Epithelial cell of prostate (primary cell): ENCODE measurements around the gene SUPT6H.

Experiments used
- DNase-seq: peaks from one replicate; pipeline ENCODE4 v3.0.0-alpha.2; 2011; ENCODE audit warnings: low read depth, low spot score
- H3K27ac ChIP-seq: fragments of 450-650 bp; 2 replicates; pipeline ENCODE4 v1.5.1; 2017; ENCODE audit warnings: mild to moderate bottlenecking

Gene SUPT6H

DNA sequence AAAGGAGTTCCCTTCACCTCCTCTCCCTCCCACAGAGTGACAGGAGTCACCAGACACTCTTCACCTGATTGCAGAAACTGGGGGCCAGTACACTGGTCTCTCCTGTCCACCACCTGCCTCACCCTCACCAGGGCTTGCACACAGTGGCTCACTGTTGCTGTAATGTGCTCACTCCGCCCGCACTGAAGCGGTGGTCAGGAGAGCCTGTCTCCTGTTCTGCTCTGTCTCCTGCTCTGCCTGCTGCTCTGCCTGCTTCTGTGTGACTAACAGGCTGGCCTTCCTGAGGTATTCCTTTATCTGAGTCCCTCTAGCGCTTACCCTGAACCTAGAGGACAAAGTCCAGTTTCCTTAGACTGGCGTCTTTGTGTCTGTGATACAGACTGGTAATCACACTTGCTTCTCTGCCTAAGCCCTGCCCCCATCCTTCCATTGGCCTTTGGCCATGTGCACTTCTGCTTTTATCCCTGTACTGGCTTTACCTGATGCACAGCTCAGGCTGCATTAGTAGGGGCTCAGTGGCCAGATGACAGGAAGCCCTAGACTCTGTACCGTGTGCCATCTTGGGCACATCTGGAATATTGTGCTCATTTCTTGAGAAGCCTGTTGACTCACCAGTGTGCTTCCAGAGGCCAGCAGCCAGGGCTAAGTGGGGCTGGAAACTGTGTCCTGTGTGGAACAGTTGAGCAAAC, 36.4 kb downstream of the SUPT6H start:
- DNase-seq = no peak
- H3K27ac ChIP-seq = no peak overlapping the region

DNA sequence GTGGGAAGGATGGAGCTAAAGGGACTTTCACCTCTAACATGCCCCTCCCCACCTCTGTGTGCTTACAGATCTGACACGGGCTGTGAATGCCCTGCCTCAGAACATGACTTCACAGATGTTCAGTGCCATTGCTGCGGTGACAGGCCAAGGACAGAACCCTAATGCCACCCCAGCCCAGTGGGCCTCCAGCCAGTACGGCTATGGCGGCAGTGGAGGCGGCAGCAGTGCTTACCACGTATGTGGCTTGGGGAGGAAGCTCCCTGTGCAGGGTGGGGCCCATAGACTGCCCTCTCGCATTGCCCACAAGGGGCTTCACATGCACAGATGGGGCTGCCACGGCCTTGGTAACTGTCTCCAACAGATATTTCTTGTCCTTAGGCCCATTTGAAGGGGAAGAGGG, 38.3 kb downstream of the SUPT6H start:
- no peak for DNase-seq
- no peak overlapping the region for H3K27ac ChIP-seq

DNA sequence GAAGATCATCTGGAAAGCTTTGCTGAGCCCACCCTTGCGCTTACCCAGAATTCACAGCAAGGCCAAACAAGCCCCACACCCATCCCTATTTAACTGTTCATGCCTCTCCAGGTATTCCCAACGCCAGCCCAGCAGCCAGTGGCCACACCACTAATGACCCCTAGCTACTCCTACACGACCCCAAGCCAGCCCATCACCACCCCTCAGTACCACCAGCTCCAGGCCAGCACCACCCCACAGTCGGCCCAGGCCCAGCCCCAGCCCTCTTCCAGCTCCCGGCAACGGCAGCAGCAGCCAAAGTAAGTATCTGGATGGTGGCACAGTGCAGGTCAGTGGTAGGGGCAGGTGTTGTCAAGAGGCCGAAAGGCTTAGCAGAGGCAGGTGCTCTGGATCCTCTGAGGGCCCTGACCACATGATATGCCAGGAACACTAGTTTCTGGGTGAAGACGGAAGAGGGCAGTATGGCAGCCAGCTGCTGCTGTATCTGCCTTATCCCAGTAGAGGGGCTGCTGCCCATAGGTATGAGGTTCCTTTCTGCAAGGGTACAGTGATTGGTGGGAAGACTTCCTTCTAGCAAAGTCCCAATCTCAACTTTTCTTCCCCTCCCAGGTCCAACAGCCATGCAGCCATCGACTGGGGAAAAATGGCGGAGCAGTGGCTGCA, 39.0 kb downstream of the SUPT6H start:
- no peak for DNase-seq
- no peak overlapping the region for H3K27ac ChIP-seq

GRCh38 chr17:28702026-28702751, 40.2 kb downstream of the SUPT6H start:
- no peak overlapping the region for H3K27ac ChIP-seq
- no peak for DNase-seq

- DNase-seq = no peak
- H3K27ac ChIP-seq = no peak overlapping the region
Observed at GRCh38 chr17:28702752-28703150, 40.7 kb downstream of the SUPT6H start.

DNA sequence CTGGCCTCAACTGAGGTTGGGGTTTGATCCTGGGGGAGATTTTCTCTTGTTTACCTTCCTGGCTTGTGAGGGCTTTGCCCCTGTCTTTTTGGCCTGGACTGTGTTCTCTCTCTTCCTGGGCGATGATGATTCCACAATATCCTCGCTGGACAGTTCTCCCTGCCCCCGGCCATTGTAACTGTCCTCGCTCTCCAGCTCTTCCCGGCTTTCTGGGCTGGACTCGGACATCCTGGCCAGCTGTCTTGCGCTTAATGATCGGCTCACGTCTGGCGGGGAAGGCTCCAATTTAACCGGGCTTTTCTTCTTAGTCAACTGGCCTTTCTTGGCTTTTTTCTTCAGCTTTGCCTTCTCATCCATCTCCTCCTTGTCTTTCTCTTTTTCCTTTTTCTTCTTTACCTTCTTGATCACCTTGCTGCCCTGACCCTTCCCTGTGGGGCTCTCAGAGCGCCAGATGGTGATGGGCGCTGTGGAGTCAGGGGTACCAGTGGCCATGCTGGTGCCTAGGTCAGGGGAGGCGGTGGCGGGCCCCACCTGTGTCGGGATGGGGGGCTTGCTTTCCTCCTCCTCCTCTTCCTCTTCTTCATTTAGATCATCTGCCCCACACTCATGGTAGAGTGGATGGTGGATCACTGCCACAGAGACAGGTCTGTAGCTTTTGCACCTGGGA, 41.7 kb downstream of the SUPT6H start:
- no peak overlapping the region for H3K27ac ChIP-seq
- DNase-seq = no peak

DNA sequence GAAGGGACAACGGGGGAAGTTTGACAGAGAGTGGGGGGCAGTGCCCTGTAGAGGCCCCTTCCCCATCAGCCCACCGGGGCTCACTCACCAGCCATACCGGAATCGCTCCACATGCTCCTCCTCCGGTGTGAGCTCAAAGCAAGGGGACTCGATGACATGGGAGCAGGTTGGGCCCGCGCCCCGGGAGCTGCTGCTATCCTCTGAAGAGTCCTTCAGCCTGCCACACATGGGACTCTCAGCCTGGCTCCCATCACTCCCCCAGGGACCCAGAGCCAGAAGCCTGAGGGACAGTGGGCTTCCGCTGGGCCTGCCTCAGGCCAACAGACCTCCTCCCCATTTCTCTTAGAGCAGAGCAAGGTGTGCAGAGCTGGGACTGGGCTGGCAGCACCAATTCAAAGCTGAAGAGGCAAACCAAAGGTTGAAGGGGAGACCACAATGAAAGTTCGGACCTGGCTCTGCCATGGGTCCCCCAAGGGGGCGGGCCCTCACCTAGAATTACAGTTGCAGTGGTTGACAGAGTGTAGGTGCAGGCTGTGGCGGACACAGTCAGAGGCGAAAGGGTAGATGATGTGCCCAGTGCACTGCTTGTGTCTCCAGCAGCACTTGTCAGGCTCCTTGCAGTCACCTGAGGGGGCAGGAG, 42.3 kb downstream of the SUPT6H start:
- no peak for DNase-seq

DNA sequence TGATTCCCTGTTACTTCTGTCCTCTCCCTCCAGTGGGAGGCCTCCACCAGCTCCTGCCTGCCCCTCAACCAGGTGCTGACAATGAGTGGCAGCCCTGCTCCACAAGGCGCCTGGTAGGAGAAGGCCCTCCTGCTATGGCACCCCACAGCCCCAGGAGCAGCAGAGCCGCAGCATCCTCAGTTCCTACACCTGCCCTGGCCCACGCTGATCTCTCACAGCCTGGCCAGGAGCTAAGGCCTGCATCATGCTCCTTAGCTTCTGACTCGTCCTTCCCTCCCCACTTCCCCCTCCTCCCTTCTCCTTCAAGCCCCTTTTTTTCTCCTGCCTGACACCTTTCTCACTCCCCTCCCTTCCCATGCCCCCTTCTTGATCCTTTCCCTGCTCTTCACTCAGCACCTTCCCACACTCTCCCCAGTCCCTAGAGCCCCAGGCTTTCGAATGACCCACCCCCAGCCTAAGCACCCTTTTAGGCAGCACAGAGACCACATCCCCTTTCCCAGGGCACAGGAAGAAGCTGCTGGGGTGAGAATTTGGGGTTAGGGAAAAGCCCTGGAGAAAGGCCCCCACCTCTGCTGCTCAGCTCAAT, 43.2 kb downstream of the SUPT6H start:
- DNase-seq = no peak
- H3K27ac ChIP-seq = no peak overlapping the region

More for the DNA sequence above, 42.3 kb downstream of the SUPT6H start:
- H3K27ac ChIP-seq = no peak overlapping the region

DNA sequence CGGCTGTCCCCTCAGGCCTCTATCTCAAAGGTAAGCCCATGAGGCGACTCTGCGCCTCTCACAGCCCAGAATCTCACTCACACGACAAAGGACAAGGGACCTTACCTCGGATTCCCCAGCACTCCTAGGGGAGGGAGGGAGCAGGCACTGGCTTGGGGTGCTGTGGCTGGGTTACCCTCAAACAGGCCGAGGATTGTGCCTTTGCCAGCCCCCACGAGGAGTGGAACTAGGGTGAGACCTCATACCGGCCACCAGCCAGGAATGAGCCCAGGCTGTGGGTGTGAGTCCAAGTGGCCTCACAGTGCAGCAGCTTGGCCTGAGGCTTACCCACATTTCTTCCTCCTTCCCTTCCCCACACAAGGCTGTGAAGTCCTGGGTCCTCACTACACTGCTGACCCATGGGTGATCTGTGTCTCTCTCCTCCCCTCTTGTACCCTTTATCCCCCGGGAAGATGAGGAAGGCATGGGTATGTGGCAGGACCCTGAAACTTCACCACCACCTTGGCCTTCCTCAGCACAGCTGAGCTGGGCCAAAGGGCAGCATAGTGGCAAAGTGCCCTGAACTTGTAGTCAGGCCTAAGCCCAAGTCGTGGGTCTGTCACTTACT, 43.8 kb downstream of the SUPT6H start:
- no peak overlapping the region for H3K27ac ChIP-seq

GRCh38 chr17:28706471-28707338, 44.7 kb downstream of the SUPT6H start:
- no peak overlapping the region for H3K27ac ChIP-seq
- no peak for DNase-seq

More for the DNA sequence above, 43.8 kb downstream of the SUPT6H start:
- DNase-seq = no peak

DNA sequence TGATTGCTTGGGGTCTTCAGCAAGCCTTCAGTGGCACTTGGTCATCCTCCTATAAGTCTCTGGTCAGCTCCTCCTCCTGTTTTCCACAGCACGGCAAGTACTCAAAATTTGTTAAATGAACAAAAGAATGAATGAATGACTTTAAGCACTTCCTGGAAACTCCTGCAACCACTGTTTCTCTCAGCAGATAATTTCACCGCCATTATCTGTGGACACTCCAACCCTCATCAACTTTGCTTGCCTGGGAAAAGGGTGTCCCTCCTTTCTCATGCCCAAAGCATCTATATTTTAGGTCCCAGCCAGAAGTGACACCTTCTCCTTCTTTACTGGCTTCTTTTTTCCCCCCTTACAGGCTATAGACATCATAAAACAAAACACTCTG, 45.3 kb downstream of the SUPT6H start:
- no peak for DNase-seq
- no peak overlapping the region for H3K27ac ChIP-seq

GRCh38 chr17:28710861-28711722, 49.1 kb downstream of the SUPT6H start:
- H3K27ac ChIP-seq = peak overlapping the region; percentile 46
- DNase-seq = no peak

GRCh38 chr17:28711723-28712031, 49.7 kb downstream of the SUPT6H start, which contains the start of gene PROCA1:
TSS of gene PROCA1 (minus strand) at chr17:28711888. CDS start at chr17:28711660, 228 bp downstream.
- H3K27ac ChIP-seq = peak within 1 kb of the TSS; percentile 46
- no peak for DNase-seq

GRCh38 chr17:28712032-28712704, 50.2 kb downstream of the SUPT6H start:
- no peak overlapping the region for H3K27ac ChIP-seq
- DNase-seq = no peak

DNA sequence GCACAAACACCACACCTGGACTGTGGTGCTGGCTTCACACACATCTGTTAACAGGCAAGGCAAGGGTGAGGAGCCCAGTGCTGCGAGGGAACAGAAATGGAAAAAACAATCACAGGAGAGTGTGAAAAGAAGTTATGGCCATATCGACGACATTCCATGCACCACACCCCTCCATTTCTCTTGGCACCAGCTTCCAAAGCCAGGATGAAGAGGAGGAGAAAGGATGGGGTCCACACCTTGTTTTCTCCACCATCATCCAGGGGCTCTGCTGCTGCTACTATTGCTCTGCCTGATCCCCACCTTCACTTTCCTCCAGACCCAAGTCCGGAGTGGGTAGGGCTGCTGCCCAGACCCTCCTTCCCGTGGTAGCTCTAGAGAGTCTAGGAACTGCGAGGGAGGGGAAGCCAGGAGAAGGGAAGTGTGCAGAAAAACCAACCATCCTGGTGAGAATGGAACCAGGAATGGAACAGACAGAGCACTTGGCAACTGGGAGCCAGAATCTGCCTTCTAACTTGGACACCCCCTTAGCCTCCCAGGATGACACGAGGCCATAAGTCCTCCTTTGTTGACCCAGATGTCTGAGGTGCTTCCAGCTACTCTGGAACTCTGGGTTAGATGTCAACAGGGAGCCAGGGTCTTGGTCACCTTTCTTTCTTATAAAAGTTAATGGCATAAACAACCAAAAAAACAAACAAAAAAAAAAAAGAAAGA, 50.9 kb downstream of the SUPT6H start:
- no peak for DNase-seq
- H3K27ac ChIP-seq = no peak overlapping the region

DNA sequence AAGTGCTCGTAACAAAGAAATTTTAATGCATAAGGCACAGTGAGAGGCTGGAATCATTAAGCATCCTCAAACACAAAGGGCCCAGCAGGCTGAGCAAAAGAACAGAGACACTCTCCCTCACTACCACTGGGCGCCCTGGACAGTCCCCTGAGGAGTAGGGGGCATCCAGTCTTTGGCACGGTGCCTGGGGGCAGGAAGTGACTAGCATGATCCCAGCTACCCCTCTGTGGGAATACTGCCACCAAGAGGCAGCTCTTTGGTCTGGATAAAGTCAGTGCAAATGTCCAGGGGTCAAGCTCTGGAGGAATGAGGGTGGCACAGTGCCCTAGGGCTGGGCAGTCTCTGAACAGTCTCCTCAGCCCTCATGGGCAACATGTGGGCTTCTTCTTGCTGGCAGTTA, 52.3 kb downstream of the SUPT6H start:
- H3K27ac ChIP-seq = no peak overlapping the region
- DNase-seq = no peak

- no peak overlapping the region for H3K27ac ChIP-seq
- no peak for DNase-seq
Observed at GRCh38 chr17:28715217-28715616, 53.2 kb downstream of the SUPT6H start.
